Vagina (tissue), 2 donors: ENCODE data around the gene ENTPD6. TPM values are rescaled to one million over a fixed set of nuclear protein-coding genes. Genes with fewer than 3 reads are reported as not detected.

Source experiments
- DNase-seq, 2 donors: peaks; one replicate each; pipeline ENCODE4 v3.0.0-alpha.2; 2017; ENCODE audit errors: extremely low spot score in 2 of 2
- H3K27ac ChIP-seq: fragments of 200-600 bp; sonication (generic); one replicate; pipeline ENCODE4 v1.5.1; 2019
- H3K27me3 ChIP-seq: fragments of 200-600 bp; sonication (generic); one replicate; pipeline ENCODE4 v1.5.1; 2019
- H3K36me3 ChIP-seq, 2 donors: fragments of 200-600 bp; sonication (generic); one replicate each; pipeline ENCODE4 v1.5.1; 2017 to 2019
- H3K4me1 ChIP-seq: fragments of 200-600 bp; sonication (generic); one replicate; pipeline ENCODE4 v1.5.1; 2019
- H3K4me3 ChIP-seq, 2 donors: fragments of 200-600 bp; sonication (generic); 1 replicate in 1 of 2; 2 replicates in 1 of 2; pipeline ENCODE4 v1.5.1; 2016 to 2019
- H3K9me3 ChIP-seq: fragments of 200-600 bp; sonication (generic); one replicate; pipeline ENCODE4 v1.5.1; 2019
- CTCF ChIP-seq, 3 experiments: fragments of 450-650 bp in 2 of 3; fragments of 200-600 bp in 1 of 3; sonication (generic) in 1 of 3; IDR thresholded peaks; one replicate each; pipeline ENCODE4 v1.5.1; 2017 to 2019; ENCODE audit warnings: antibody characterized with exemption in 3 of 3, mild to moderate bottlenecking in 2 of 3, moderate library complexity in 2 of 3
- POLR2A ChIP-seq, 2 donors: fragments of 450-650 bp; IDR thresholded peaks; one replicate each; pipeline ENCODE4 v1.6.1; 2017; ENCODE audit warnings: antibody characterized with exemption in 2 of 2, mild to moderate bottlenecking in 2 of 2, moderate library complexity in 2 of 2
- POLR2AphosphoS5 ChIP-seq, 2 donors: sonication (generic); formaldehyde crosslinking; IDR thresholded peaks; one replicate each; pipeline ENCODE4 v1.9.0; 2017; ENCODE audit warnings: antibody characterized with exemption in 2 of 2, mild to moderate bottlenecking in 2 of 2, low read depth in 1 of 2; ENCODE audit not compliant: insufficient read depth in 1 of 2
- intact Hi-C: fragments of 100-400 bp; cut with DNase I; formaldehyde crosslinking; loops from one replicate; pipeline ENCODE4 v1.15.1; 2023
- total RNA-seq: library from RNA; depleted of rRNA; stranded (reverse); fragments of >200 nt; gene quantifications from one replicate; pipeline ENCODE4 v1.2.3, GENCODE V29; 2016

The ENTPD6 gene
- total RNA-seq, 1 donor from 2014 or later = 51.3 TPM

GRCh38 chr20:25247518-25247955 is 52.0 kb downstream of the ENTPD6 start:
- DNase-seq = no peak
- Histone ChIP-seq H3K4me1 (peaks cover 49% of the 10 kb centered on the region), H3K27ac (peak overlapping the region; percentile 89)

DNA sequence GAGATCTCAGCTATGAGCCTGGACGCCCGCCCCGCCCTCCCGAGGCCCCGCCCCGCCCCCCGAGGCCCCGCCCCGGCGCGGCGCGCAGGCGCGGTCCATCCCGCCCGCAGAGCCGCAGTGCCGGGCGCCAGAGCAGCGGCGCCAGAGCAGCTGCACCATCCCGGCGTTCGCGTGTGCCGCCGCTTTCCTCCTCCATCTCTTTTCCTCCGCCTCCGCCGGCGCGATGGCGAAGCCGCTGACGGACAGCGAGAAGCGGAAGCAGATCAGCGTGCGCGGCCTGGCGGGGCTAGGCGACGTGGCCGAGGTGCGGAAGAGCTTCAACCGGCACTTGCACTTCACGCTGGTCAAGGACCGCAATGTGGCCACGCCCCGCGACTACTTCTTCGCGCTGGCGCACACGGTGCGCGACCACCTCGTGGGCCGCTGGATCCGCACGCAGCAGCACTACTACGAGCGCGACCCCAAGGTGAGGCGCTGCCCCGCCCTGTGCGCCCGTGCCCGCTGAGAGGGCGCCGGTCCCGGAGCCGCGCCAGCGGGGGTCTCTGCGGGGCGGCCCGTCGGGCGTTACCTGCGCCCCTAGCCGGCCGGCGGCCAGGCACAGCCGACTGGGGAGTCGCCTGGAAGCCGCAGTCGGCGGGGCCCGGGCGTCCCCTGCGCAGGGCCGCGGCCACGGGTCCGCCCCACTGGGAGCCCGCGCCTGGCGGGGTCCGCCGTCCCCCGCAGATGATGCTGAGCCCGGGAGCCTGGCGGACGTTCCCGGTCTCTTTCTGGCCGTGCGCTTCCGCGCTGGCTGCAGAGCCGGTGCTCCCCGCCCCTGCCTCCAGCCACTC is 52.7 kb downstream of the ENTPD6 start, which contains the start of gene PYGB:
TSS of gene PYGB (plus strand) at position 130 of the 830 bp plus-strand sequence. CDS start at position 224, 94 bp downstream.
- Histone ChIP-seq H3K27ac (peak within 1 kb of the TSS; percentile 89), H3K9me3 (no peaks in the 10 kb centered on the region), H3K36me3 (no peaks in the 10 kb centered on the region), H3K4me1 (peaks cover 50% of the 10 kb centered on the region), H3K4me3 (peak within 1 kb of the TSS; percentile 88 to 95), H3K27me3 (no peaks in the 10 kb centered on the region)
- no peak for DNase-seq
- intact Hi-C loops = loop anchor here (10.0 kb wide), 1 partner anchor 53 kb away; the partner anchor contains the start of gene ENTPD6
- TF ChIP-seq CTCF (IDR thresholded peaks at IDR 0.05) (no peak), POLR2A (IDR thresholded peaks at IDR 0.05) (peak; percentile 32 to 85), POLR2AphosphoS5 (IDR thresholded peaks at IDR 0.05; ENCODE audit: insufficient read depth in 1 of 2, low read depth in 1 of 2) (peak in 1 of 2 donors; percentile 95)

More at GRCh38 chr20:25247518-25247955, 52.0 kb downstream of the ENTPD6 start:
- TF ChIP-seq POLR2AphosphoS5 (IDR thresholded peaks at IDR 0.05; ENCODE audit: insufficient read depth in 1 of 2, low read depth in 1 of 2) = peak in 1 of 2 donors; percentile 57
- no peak for TF ChIP-seq CTCF (IDR thresholded peaks at IDR 0.05)
- no peaks in the 10 kb centered on the region for H3K36me3 ChIP-seq
- H3K4me3 ChIP-seq = peak overlapping the region; percentile 88 to 95
- intact Hi-C loops = loop anchor here (10.0 kb wide), 1 partner anchor 53 kb away; the partner anchor contains the start of gene ENTPD6
- no peaks in the 10 kb centered on the region for H3K27me3 ChIP-seq
- no peaks in the 10 kb centered on the region for H3K9me3 ChIP-seq

DNA sequence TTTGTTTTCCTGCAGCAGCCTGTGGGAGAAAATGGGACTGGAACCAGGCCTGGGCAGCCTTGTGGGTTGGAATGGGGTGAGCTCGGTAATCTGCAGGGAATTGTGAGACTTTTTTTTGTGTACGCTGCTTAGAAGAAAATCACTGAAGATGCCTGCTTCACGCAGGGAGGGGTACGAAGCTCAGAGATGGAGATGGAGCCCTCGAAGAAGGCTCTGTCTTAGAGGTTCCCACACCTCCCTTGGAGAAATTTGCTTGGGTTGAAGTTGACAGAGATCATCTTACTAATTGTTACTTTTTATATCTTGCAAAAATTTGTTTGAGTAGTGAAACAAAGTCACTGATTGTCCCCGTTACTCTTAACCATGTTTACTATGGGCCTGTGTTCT is 53.3 kb downstream of the ENTPD6 start:
- no peak for DNase-seq
- Histone ChIP-seq H3K4me3 (peak overlapping the region; percentile 88 to 95), H3K27me3 (no peaks in the 10 kb centered on the region), H3K9me3 (no peaks in the 10 kb centered on the region), H3K4me1 (peaks cover 50% of the 10 kb centered on the region), H3K27ac (peak overlapping the region; percentile 89), H3K36me3 (no peaks in the 10 kb centered on the region)
- intact Hi-C loops = loop anchor here (10.0 kb wide), 1 partner anchor 54 kb away; the partner anchor contains the start of gene ENTPD6
- TF ChIP-seq CTCF (IDR thresholded peaks at IDR 0.05) = no peak

GRCh38 chr20:25249198-25249931 is 53.9 kb downstream of the ENTPD6 start:
- intact Hi-C loops = loop anchor here (10.0 kb wide), 1 partner anchor 55 kb away; the partner anchor contains the start of gene ENTPD6
- no peak for DNase-seq
- TF ChIP-seq CTCF (IDR thresholded peaks at IDR 0.05) (no peak), POLR2A (IDR thresholded peaks at IDR 0.05) (no peak), POLR2AphosphoS5 (IDR thresholded peaks at IDR 0.05; ENCODE audit: insufficient read depth in 1 of 2, low read depth in 1 of 2) (no peak)
- no peaks in the 10 kb centered on the region for H3K27me3 ChIP-seq
- peak overlapping the region; percentile 89 for H3K27ac ChIP-seq
- H3K9me3 ChIP-seq = no peaks in the 10 kb centered on the region
- H3K4me1 ChIP-seq = peaks cover 50% of the 10 kb centered on the region
- H3K4me3 ChIP-seq = peak overlapping the region; percentile 88 to 95
- H3K36me3 ChIP-seq = no peaks in the 10 kb centered on the region
